Activated CD8-positive, alpha-beta memory T cell treated with anti-CD3 and anti-CD28 coated beads, Interleukin-2, amount 50 U/mL, for 1 hour (primary cell): ENCODE results near the gene THAP9.

Experiments used
- DNase-seq: peaks from one replicate; pipeline ENCODE4 v3.0.0-alpha.2; 2020; ENCODE audit errors: extremely low read depth

Gene THAP9

DNA sequence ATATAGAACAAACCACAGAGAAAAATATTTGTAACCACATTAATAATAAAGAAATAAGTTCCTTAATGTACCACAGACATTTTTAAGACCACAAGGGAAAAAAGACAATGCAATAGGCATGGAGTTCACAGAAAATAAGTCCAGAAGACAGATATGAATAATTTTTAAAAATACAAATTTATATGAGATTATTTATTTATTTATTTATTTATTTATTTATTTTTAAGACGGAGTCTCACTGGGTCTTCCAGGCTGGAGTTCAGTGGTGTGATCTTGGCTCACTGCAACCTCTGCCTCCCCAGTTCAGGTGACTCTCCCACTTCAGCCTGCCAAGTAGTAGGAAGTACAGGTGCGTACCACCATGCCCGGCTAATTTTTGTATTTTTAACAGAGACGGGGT lies 53.7 kb downstream of the THAP9 start:
- DNase-seq = no peak

DNA sequence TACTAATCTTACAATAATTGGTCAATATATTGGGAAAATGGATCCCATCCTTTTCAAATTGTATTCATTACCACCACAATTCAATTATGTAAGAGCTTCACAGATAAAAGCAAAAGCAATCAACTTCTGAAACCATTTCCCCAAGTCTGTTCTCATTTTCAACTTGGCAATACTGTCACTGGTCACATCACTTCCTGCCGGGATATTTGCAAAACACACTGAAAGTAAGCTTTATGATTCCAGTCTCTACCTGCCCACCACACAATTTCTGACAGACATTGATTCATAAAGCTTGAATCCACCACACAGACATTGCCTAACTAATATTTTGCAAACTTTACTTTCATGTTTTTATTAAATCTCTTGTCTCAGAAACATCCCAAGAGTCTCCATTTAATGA lies 56.5 kb downstream of the THAP9 start:
- no peak for DNase-seq

DNA sequence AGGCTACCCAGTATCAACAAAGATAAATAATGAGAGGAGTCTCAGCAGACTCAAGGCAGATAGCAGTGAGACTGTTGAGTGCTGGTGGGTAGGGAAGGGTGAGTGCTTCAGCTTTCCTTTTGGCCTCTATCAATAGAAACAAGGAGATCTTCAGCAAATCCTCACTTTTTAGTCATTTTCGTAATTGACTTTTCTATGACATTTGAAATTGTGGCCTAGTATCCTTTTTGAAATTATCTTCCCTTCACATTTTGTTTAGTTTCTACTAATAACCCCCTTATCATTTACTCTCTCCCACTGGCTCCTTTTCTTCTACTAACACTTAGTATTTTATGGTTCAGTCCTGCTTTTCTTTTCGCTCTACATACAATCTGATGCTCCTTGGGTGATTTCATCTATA lies 65.2 kb downstream of the THAP9 start:
- DNase-seq = no peak

GRCh38 chr4:82968972-82969371 lies 68.4 kb downstream of the THAP9 start:
- DNase-seq = no peak

DNA sequence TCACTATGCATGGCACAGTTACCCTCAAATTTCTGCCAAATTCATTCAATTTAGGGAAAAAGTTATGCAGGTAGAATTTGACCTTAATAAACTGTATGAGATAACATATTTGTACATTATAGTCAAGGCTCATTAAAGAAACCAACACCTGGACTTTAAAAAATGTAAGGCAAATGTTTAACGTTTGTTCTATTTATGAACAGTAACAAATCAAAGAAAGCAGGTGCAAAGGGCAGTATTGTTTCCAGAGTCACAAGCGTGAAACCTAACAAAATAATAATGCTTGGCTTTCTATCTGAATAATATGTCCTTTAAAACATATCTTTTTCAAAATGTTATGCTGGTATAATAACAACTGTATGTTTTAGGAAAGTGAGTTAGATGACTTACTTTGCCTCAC lies 68.9 kb downstream of the THAP9 start:
- DNase-seq = no peak
